Choroid plexus epithelial cell (primary cell): ENCODE data around the gene CYP1A1.
"Not testable (repeated sequence)": the region's sequence is repeated elsewhere in the genome, so short reads cannot be mapped to it uniquely, and the experiment has no call there.

Source experiments
- DNase-seq: peaks from one replicate; pipeline ENCODE4 v3.0.0-alpha.2; 2010; ENCODE audit warnings: low read depth
- H3K4me3 ChIP-seq: 2 replicates; pipeline ENCODE4 v1.5.1; 2011; ENCODE audit warnings: low read depth, mild to moderate bottlenecking, control low read depth, low read length, moderate library complexity
- CTCF ChIP-seq: conservative IDR thresholded peaks from 2 replicates; pipeline ENCODE4 v1.5.1; 2011; ENCODE audit warnings: low read depth, mild to moderate bottlenecking, control low read depth, inconsistent platforms, low read length, moderate library complexity

The CYP1A1 gene

DNA sequence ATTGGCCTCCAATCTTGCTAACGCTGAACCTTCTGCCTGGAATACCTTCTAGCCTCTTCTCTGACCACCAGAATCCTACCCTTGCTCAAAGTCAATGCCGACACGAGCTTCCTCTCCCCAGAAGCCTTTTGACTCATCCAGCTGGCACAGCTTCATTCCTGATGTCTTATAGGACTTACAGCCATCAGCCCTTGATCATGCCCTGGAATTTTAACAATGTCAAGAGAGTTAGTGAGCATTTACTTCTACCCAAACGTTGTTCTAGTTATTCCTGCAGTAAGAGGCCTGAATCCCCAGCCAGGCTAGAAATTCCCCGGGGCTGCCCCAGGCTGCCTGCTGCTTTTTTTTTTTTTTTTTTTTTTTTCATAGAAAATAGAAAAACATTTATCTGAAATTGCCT, 27.2 kb upstream of the CYP1A1 start:
- TF ChIP-seq CTCF: no peak
- no peak overlapping the region for H3K4me3 ChIP-seq

GRCh38 chr15:74752011-74752410, 26.7 kb upstream of the CYP1A1 start:
- no peak for DNase-seq

More for the DNA sequence above, 27.2 kb upstream of the CYP1A1 start:
- DNase-seq: peak; percentile 40

DNA sequence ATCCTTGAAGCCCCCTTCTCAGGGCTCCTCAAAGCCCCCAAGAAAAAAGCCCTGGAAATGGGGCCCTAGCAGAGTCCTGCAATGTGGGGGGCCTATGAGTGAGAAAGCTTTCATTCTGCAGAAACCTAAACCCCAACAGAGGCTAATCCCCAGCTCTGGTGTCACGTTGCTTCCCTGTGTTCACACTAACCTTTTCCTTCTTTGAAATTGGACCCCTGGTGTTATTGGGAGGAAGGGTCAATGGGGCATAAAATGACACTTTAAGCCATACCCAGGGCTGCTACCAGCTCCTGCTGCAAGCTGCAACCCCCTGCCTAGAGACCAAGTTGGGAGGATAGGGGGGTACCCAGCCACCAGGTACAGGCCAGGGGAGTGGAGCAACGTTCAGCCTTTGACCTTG, 25.4 kb upstream of the CYP1A1 start:
- no peak for TF ChIP-seq CTCF
- DNase-seq: no peak

More at GRCh38 chr15:74752011-74752410, 26.7 kb upstream of the CYP1A1 start:
- no peak for TF ChIP-seq CTCF
- H3K4me3 ChIP-seq: no peak overlapping the region

DNA sequence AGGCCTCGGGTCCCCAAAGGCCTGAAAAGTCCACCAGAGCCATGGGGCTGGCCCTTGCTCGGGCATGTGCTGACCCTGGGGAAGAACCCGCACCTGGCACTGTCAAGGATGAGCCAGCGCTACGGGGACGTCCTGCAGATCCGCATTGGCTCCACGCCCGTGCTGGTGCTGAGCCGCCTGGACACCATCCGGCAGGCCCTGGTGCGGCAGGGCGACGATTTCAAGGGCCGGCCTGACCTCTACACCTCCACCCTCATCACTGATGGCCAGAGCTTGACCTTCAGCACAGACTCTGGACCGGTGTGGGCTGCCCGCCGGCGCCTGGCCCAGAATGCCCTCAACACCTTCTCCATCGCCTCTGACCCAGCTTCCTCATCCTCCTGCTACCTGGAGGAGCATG, 24.5 kb upstream of the CYP1A1 start:
- no peak overlapping the region for H3K4me3 ChIP-seq
- no peak for TF ChIP-seq CTCF
- no peak for DNase-seq

More for the DNA sequence above, 25.4 kb upstream of the CYP1A1 start:
- H3K4me3 ChIP-seq: no peak overlapping the region

GRCh38 chr15:74748322-74748946, 23.1 kb upstream of the CYP1A1 start, which contains the start of gene CYP1A2:
CYP1A2 (plus strand) TSS chr15:74748845; CDS start chr15:74749739, 894 bp downstream.
- no peak for TF ChIP-seq CTCF
- DNase-seq: no peak
- H3K4me3 ChIP-seq: no peak within 1 kb of the TSS

DNA sequence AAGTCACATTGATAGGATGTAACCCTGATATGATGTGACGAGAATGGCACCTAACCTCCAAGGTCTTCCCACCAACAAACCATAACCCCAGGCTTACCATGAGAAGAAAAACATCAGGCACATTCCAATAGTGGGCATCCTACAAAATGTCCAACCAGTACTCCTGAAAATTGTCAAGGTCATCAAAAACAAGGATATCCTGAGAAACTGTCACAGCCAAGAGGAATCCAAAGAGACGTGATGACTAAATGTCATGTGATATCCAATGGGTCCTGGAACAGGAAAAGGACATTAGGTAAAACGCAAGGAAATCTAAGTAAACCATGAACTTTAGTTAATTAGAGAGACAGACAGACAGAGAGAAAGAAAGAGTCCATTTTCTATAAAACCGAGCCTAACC, 21.1 kb upstream of the CYP1A1 start:
- H3K4me3 ChIP-seq: no peak overlapping the region
- DNase-seq: no peak
- no peak for TF ChIP-seq CTCF

- TF ChIP-seq CTCF: no peak
- H3K4me3 ChIP-seq: no peak overlapping the region
- no peak for DNase-seq
These were observed 17.1 kb upstream of the CYP1A1 start for GRCh38 chr15:74742422-74742821.

DNA sequence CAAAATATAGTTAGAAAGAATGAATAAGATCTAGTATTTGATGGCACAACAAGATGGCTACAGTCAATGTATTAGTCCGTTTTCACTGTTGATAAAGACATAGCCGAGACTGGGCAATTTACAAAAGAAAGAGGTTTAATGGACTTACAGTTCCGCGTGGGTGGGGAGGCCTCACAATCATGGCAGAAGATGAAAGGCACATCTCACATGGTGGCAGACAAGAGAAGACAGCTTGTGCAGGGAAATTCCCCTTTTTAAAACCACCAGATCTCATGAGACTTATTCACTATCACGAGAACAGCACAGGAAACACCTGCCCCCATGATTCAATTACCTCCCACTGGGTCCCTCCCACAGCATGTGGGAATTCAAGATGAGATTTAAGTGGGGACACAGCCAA, 12.9 kb upstream of the CYP1A1 start:
- H3K4me3 ChIP-seq: not testable (repeated sequence)
- peak; percentile 4 for DNase-seq
